Measurements from ENCODE around the gene SLC7A1. TPM values are rescaled to one million over a fixed set of nuclear protein-coding genes. Genes with fewer than 3 reads are reported as not detected.

The SLC7A1 gene
- total and polyA plus RNA-seq, 2 of the 4 experiments (the other 2 are of a cell fraction), result 9.7 to 22.3 TPM

GRCh38 chr13:29583073-29583785, 12.3 kb downstream of the SLC7A1 start:
- no peak overlapping the region for H3K27ac ChIP-seq (ENCODE audit: insufficient read depth, low read length)

More at GRCh38 chr13:29583073-29583785, 12.3 kb downstream of the SLC7A1 start:
- dilution Hi-C loops (cut with HindIII; ENCODE audit: low sequenced_read_pairs, unreplicated experiment), result no loop called here
- CTCF ChIA-PET, result no interaction called here
- Histone ChIP-seq H3K14ac (replicated peaks; ENCODE audit: low read depth, low read length) (no peak overlapping the region; the same call in 1 of the 2 replicates), H3K4me3 (ENCODE audit: insufficient read depth, low read depth, low read length) (no peak overlapping the region), H3K56ac (ENCODE audit: extremely low read depth, insufficient read depth, low read length) (no peak overlapping the region), H3K9me1 (ENCODE audit: insufficient read depth, low read length) (peaks cover 43% of the 10 kb centered on the region), H3K4me1 (ENCODE audit: control insufficient read depth, insufficient read depth, low read length) (peaks cover 14% of the 10 kb centered on the region), H3K9ac (ENCODE audit: low read depth, low read length) (no peak overlapping the region), H2BK120ac (ENCODE audit: low read depth, low read length) (no peak overlapping the region), H4K20me1 (ENCODE audit: insufficient read depth, low read length) (peaks cover 98% of the 10 kb centered on the region), H4K8ac (ENCODE audit: low read depth in 2 of 2, low read length in 2 of 2) (peak overlapping the region in 1 of 2 experiments; percentile 27; a peak in 1 of 4 replicates), H3K9me3 (ENCODE audit: control insufficient read depth, insufficient read depth, low read length) (no peaks in the 10 kb centered on the region), H3K36me3 (ENCODE audit: control insufficient read depth, insufficient read depth, low read length) (peaks cover 5% of the 10 kb centered on the region), H4K91ac (ENCODE audit: insufficient read depth, low read depth, low read length) (no peak overlapping the region), H3K23ac (ENCODE audit: low read depth, low read length) (no peak overlapping the region), H2AK9ac (replicated peaks; ENCODE audit: low read depth, low read length, poor library complexity) (no peak overlapping the region), H2BK5ac (ENCODE audit: low read depth, low read length, poor library complexity, severe bottlenecking) (peak overlapping the region; percentile 35), H3K18ac (ENCODE audit: low read depth, low read length) (peak overlapping the region; percentile 7; the same call in 1 of the 2 replicates), H3K27me3 (ENCODE audit: control insufficient read depth, insufficient read depth, low read length) (no peaks in the 10 kb centered on the region), H3K4ac (ENCODE audit: low read depth, low read length) (no peak overlapping the region), H3K79me1 (ENCODE audit: low read depth in 1 of 2, low read length in 2 of 2) (peaks cover 23 to 85% of the 10 kb centered on the region in 2 experiments), H2AK5ac (ENCODE audit: low read depth, low read length) (no peak overlapping the region; the same call in 1 of the 2 replicates), H2AFZ (replicated peaks; ENCODE audit: low read length, poor library complexity) (peak overlapping the region; percentile 28), H4K5ac (ENCODE audit: low read depth, low read length) (no peak overlapping the region), H2BK15ac (ENCODE audit: low read depth, low read length) (no peak overlapping the region), H3K4me2 (ENCODE audit: low read depth, low read length) (peak overlapping the region; percentile 1; the same call in 1 of the 2 replicates), H2BK20ac (ENCODE audit: low read depth, low read length) (no peak overlapping the region)
- DNase-seq, result peak; percentile 76
- no TSS peak for BruUV-seq (replicated peaks)
- ATAC-seq (ENCODE audit: low read depth), result peak; percentile 77
- 75% methylated on average over 5 of the region's 7 CpGs; no CpG with 5 or more reads in 1 of the 2 experiments for WGBS, 2 experiments (ENCODE audit: extremely low coverage in 2 of 2, insufficient read length in 1 of 2)
- TF ChIP-seq RAD21 (IDR thresholded peaks at IDR 0.05; ENCODE audit: low read length), result 0 out of 2 replicates have a peak, but pooled peaks have one; percentile 3
- peak; percentile 76 for TF ChIP-seq NFE2L2 (IDR thresholded peaks at IDR 0.05; ENCODE audit: low read depth, low read length)
- TF ChIP-seq SMC3 (IDR thresholded peaks at IDR 0.05; ENCODE audit: low read depth, low read length), result no peak
- TF ChIP-seq USF2 (IDR thresholded peaks at IDR 0.05; ENCODE audit: low read depth, low read length), result no peak
- no peak for TF ChIP-seq BHLHE40 (IDR thresholded peaks at IDR 0.05; ENCODE audit: low read depth, low read length)
- in situ Hi-C loops (cut with MboI; ENCODE audit: low sequenced_read_pairs), result no loop called here
- POLR2A ChIA-PET (ENCODE audit: unreplicated experiment), result no interaction called here
- intact Hi-C loops (cut with micrococcal nuclease), result no loop called here
